HepG2 (cell line): ENCODE results near the gene DENND1C. TPM values are rescaled to one million over a fixed set of nuclear protein-coding genes. Genes with fewer than 3 reads are reported as not detected.

Experiments
- CENPT ChIP-seq: sonication (generic); formaldehyde crosslinking; IDR thresholded peaks from 2 replicates; pipeline ENCODE4 v1.8.0; 2022; ENCODE audit warnings: low read depth, mild to moderate bottlenecking, moderate library complexity, missing genetic modification reagents
- ESRRA ChIP-seq: sonication (generic); formaldehyde crosslinking; IDR thresholded peaks from 2 replicates; pipeline ENCODE4 v1.5.1; 2020; ENCODE audit warnings: mild to moderate bottlenecking, low read depth, missing genetic modification reagents
- FOXC1 ChIP-seq: sonication (generic); formaldehyde crosslinking; IDR thresholded peaks from 2 replicates; pipeline ENCODE4 v1.8.0; 2022; ENCODE audit warnings: mild to moderate bottlenecking, missing genetic modification reagents, borderline replicate concordance
- FOXO1 ChIP-seq: sonication (generic); formaldehyde crosslinking; IDR thresholded peaks from 2 replicates; pipeline ENCODE4 v1.4.0; 2020; ENCODE audit warnings: missing genetic modification reagents
- FUBP1 ChIP-seq: sonication (generic); formaldehyde crosslinking; IDR thresholded peaks from 2 replicates; pipeline ENCODE4 v1.5.1; 2020; ENCODE audit warnings: missing genetic modification reagents, mild to moderate bottlenecking, borderline replicate concordance
- IRF2 ChIP-seq: IDR thresholded peaks from 2 replicates; pipeline ENCODE4 v1.6.1; 2018; ENCODE audit warnings: missing genetic modification reagents, missing compliant biosample characterization
- KDM4B ChIP-seq: sonication (generic); formaldehyde crosslinking; IDR thresholded peaks from 2 replicates; pipeline ENCODE4 v1.4.0; 2020; ENCODE audit warnings: missing genetic modification reagents
- KMT2B ChIP-seq: IDR thresholded peaks from 2 replicates; pipeline ENCODE4 v1.6.1; 2016; ENCODE audit warnings: missing genetic modification reagents, missing compliant biosample characterization
- MTA3 ChIP-seq: sonication (generic); formaldehyde crosslinking; IDR thresholded peaks from 2 replicates; pipeline ENCODE4 v1.4.0; 2020; ENCODE audit warnings: missing genetic modification reagents
- MXD3 ChIP-seq: IDR thresholded peaks from 2 replicates; pipeline ENCODE4 v1.6.1; 2016; ENCODE audit warnings: mild to moderate bottlenecking, missing biosample characterization, missing genetic modification reagents
- MXD4 ChIP-seq: IDR thresholded peaks from 2 replicates; pipeline ENCODE4 v1.6.1; 2016; ENCODE audit warnings: mild to moderate bottlenecking, missing biosample characterization, missing genetic modification reagents
- NKX3-1 ChIP-seq: sonication (generic); formaldehyde crosslinking; IDR thresholded peaks from 2 replicates; pipeline ENCODE4 v1.5.0; 2020; ENCODE audit warnings: missing genetic modification reagents
- NONO ChIP-seq, 2 experiments: fragments of 450-650 bp in 1 of 2; sonication (generic) in 1 of 2; formaldehyde crosslinking in 1 of 2; IDR thresholded peaks in 1 of 2; conservative IDR thresholded peaks in 1 of 2; 2 replicates each; pipeline versions ENCODE4 v1.6.1 to v1.8.0; 2017 to 2022; ENCODE audit warnings: mild to moderate bottlenecking in 1 of 2, missing genetic modification reagents in 1 of 2, moderate library complexity in 1 of 2
- NPAS2 ChIP-seq: sonication (generic); formaldehyde crosslinking; IDR thresholded peaks from 2 replicates; pipeline ENCODE4 v1.8.0; 2022; ENCODE audit warnings: mild to moderate bottlenecking, missing genetic modification reagents, borderline replicate concordance
- ONECUT2 ChIP-seq: sonication (generic); formaldehyde crosslinking; IDR thresholded peaks from 2 replicates; pipeline ENCODE4 v1.4.0; 2020; ENCODE audit warnings: missing genetic modification reagents
- PCBP1 ChIP-seq: fragments of 200-400 bp; formaldehyde crosslinking; IDR thresholded peaks from 2 replicates; pipeline ENCODE4 v1.6.1; 2017; ENCODE audit warnings: mild to moderate bottlenecking, low read depth, low read length, borderline replicate concordance
- RARG ChIP-seq: sonication (generic); formaldehyde crosslinking; IDR thresholded peaks from 2 replicates; pipeline ENCODE4 v1.4.0; 2020; ENCODE audit warnings: low read depth, mild to moderate bottlenecking, missing genetic modification reagents
- TRIM22 ChIP-seq: fragments of 450-650 bp; IDR thresholded peaks from 2 replicates; pipeline ENCODE4 v1.6.1; 2017
- ZFX ChIP-seq: sonication (generic); formaldehyde crosslinking; IDR thresholded peaks from 2 replicates; pipeline ENCODE4 v1.4.0; 2020; ENCODE audit warnings: mild to moderate bottlenecking, low read depth, missing genetic modification reagents, moderate library complexity
- ZFY ChIP-seq: sonication (generic); formaldehyde crosslinking; IDR thresholded peaks from 2 replicates; pipeline ENCODE4 v1.4.0; 2020; ENCODE audit warnings: missing genetic modification reagents
- ZMYM3 ChIP-seq: sonication (generic); formaldehyde crosslinking; IDR thresholded peaks from 2 replicates; pipeline ENCODE4 v1.5.1; 2020; ENCODE audit warnings: mild to moderate bottlenecking, missing genetic modification reagents
- ZNF3 ChIP-seq: IDR thresholded peaks from 2 replicates; pipeline ENCODE4 v1.7.0; 2017; ENCODE audit warnings: inconsistent platforms
- ZNF501 ChIP-seq: sonication (generic); formaldehyde crosslinking; IDR thresholded peaks from 2 replicates; pipeline ENCODE4 v1.5.1; 2020; ENCODE audit warnings: mild to moderate bottlenecking, moderate library complexity, missing genetic modification reagents
- ZNF883 ChIP-seq: sonication (generic); formaldehyde crosslinking; IDR thresholded peaks from 2 replicates; pipeline ENCODE4 v1.5.1; 2020; ENCODE audit warnings: mild to moderate bottlenecking, missing genetic modification reagents; ENCODE audit errors: not compliant biosample characterization
- ZSCAN12 ChIP-seq: sonication (generic); formaldehyde crosslinking; IDR thresholded peaks from 2 replicates; pipeline ENCODE4 v1.9.0; 2021; ENCODE audit warnings: mild to moderate bottlenecking, missing genetic modification reagents
- polyA plus RNA-seq, 8 experiments: library from polyadenylated mRNA; depleted of rRNA in 3 of 8; stranded (reverse) in 7 of 8; unstranded in 1 of 8; fragments of >200 nt; fragmentation: Illumina TruSeq in 4 of 8; extraction: Trizol in 4 of 8; gene quantifications; 2 replicates each; pipeline versions ENCODE4 v1.2.1 to v1.2.3, GENCODE V29; 2011 to 2016; ENCODE audit warnings: low read depth in 4 of 8, missing spikeins in 1 of 8, mixed read lengths in 1 of 8; ENCODE audit not compliant: insufficient read depth in 1 of 8
- total RNA-seq, 5 experiments: library from RNA; depleted of rRNA; stranded (reverse); fragments of >200 nt; fragmentation: Illumina TruSeq; extraction: Trizol; gene quantifications; 2 replicates each; pipeline ENCODE4 v1.2.3, GENCODE V29; 2016; ENCODE audit warnings: low read depth in 1 of 5
- TF ChIP-seq, protein P1 (sequence below): sonication (generic); formaldehyde crosslinking; IDR thresholded peaks from 2 replicates; pipeline ENCODE4 v1.4.0; 2020; ENCODE audit warnings: mild to moderate bottlenecking, missing genetic modification reagents, borderline replicate concordance

DENND1C gene
- total and polyA plus RNA-seq, 2 of the 13 experiments (the other 11 are each of a cell fraction or from before 2014, with no cell fraction given), result 0.04 to 0.73 TPM

DNA sequence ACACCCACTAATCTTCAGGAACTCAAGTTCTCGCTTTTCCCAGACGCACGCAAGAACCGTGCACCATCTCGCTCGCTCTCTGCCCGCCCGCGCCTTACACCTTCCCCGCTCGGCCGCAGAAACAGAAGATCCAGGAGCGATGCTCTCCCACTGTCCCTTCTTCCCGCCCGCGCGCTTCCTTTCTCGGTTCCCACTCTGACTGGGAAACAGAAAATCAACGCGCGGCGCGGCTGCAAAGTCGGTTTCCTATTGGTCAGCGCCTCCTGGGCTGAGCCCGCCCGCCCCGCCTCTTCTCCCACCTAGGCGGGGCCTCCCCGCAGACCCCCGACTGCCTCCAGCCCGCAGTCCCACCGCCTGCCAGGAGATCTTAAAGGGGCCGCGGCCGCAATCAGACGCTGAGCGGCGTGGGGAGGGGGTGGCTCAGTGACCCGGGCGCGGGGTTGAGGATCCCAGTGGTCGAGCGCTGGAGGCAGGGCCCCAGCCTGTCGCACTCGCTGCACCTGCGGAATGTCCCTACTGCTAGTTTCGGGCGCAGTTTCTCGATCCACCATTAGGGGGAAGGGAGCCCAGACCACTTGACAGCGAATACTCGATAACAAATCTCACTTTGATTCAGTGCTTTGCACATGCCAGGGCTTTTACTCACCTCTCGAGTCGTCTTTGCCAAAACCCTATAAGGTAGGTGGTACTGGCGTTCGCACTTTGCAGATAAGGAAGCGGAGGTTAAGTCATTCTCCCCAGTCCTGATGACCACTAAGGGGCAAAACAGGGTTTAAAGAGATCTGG is 21.3 kb downstream of the DENND1C start (continued):
- TF ChIP-seq CENPT (CRISPR knock-in tag) (no peak), FUBP1 (no peak), ZFX (peak; percentile 82), NPAS2 (CRISPR knock-in tag) (no peak), ZFY (CRISPR knock-in tag) (peak; percentile 51; the same call in 1 of the 2 replicates), ONECUT2 (CRISPR knock-in tag) (no peak), FOXO1 (CRISPR knock-in tag) (no peak), MXD4 (CRISPR knock-in tag) (peak; percentile 59), ZNF3 (CRISPR knock-in tag) (peak; percentile 50; the same call in 1 of the 2 replicates), MXD3 (peak; percentile 38; the same call in 1 of the 2 replicates), TRIM22 (no peak), KDM4B (CRISPR knock-in tag) (0 out of 2 replicates have a peak, but pooled peaks have one; percentile 43), MTA3 (CRISPR knock-in tag) (no peak), KMT2B (CRISPR knock-in tag) (no peak; the same call in 1 of the 2 replicates), RARG (CRISPR knock-in tag) (no peak), IRF2 (no peak; the same call in 1 of the 2 replicates), NONO (IDR thresholded peaks at IDR 0.05) (no peak), NONO (CRISPR knock-in tag; conservative IDR thresholded peaks at IDR 0.05) (peak; percentile 74), ZSCAN12 (CRISPR knock-in tag) (no peak), ESRRA (CRISPR knock-in tag) (no peak), ZNF883 (no peak), ZMYM3 (CRISPR knock-in tag) (peak; percentile 74), FOXC1 (CRISPR knock-in tag) (no peak), PCBP1 (no peak), ZNF501 (CRISPR knock-in tag) (peak; percentile 90), NKX3-1 (CRISPR knock-in tag) (peak; percentile 49; the same call in 1 of the 2 replicates)
- TF ChIP-seq, protein P1, sequence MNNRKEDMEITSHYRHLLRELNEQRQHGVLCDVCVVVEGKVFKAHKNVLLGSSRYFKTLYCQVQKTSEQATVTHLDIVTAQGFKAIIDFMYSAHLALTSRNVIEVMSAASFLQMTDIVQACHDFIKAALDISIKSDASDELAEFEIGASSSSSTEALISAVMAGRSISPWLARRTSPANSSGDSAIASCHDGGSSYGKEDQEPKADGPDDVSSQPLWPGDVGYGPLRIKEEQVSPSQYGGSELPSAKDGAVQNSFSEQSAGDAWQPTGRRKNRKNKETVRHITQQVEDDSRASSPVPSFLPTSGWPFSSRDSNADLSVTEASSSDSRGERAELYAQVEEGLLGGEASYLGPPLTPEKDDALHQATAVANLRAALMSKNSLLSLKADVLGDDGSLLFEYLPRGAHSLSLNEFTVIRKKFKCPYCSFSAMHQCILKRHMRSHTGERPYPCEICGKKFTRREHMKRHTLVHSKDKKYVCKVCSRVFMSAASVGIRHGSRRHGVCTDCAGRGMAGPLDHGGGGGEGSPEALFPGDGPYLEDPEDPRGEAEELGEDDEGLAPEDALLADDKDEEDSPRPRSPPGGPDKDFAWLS (CRISPR knock-in tag), result 0 out of 2 replicates have a peak, but pooled peaks have one; percentile 25
